H1 (cell line): ENCODE data around the gene DCP1A. TPM values are rescaled to one million over a fixed set of nuclear protein-coding genes. Genes with fewer than 3 reads are reported as not detected.

Experiments used
- CTCF ChIA-PET: fragments of 300-600 bp; sonication (Branson Sonifier 250); formaldehyde crosslinking; loops from one replicate; lab custom pipeline; 2021; ENCODE audit not compliant: partially characterized antibody; lab: Charles Lee
- POLR2A ChIA-PET: fragments of 300-600 bp; sonication (Branson Sonifier 250); formaldehyde crosslinking; loops from one replicate; lab custom pipeline; 2021; ENCODE audit warnings: inconsistent platforms; ENCODE audit not compliant: partially characterized antibody; lab: Charles Lee
- DNase-seq, 2 experiments: peaks; one replicate each; pipeline versions ENCODE4 v3.0.0 to v3.0.0-alpha.2; 2010 to 2022; ENCODE audit warnings: low spot score in 2 of 2, low read depth in 1 of 2, mixed read lengths in 1 of 2
- FAIRE-seq: peaks from 2 replicates; lab custom pipeline; 2011; peaks lifted over from hg19 to GRCh38; lab: Jason Lieb, UNC
- H2AFZ ChIP-seq: 2 replicates; pipeline ENCODE4 v1.8.1; 2012; ENCODE audit warnings: low read length, inconsistent platforms
- H2AK5ac ChIP-seq: 2 replicates; pipeline ENCODE4 v1.6.1; 2013; ENCODE audit warnings: low read depth, low read length
- H2BK120ac ChIP-seq: replicated peaks from 2 replicates; pipeline ENCODE3; 2013; ENCODE audit warnings: low read depth, low read length, inconsistent platforms
- H2BK12ac ChIP-seq: 2 replicates; pipeline ENCODE4 v1.6.1; 2013; ENCODE audit warnings: low read depth, low read length
- H2BK15ac ChIP-seq: 2 replicates; pipeline ENCODE4 v1.6.1; 2013; ENCODE audit warnings: low read length
- H2BK20ac ChIP-seq: 2 replicates; pipeline ENCODE4 v1.6.1; 2013; ENCODE audit warnings: low read length
- H2BK5ac ChIP-seq: 2 replicates; pipeline ENCODE4 v1.6.1; 2013; ENCODE audit warnings: low read depth, low read length
- H3K14ac ChIP-seq: 2 replicates; pipeline ENCODE4 v1.6.1; 2013; ENCODE audit warnings: inconsistent platforms; ENCODE audit not compliant: insufficient read length
- H3K18ac ChIP-seq: 2 replicates; pipeline ENCODE4 v1.6.1; 2013; ENCODE audit warnings: low read length; ENCODE audit errors: extremely low read depth
- H3K23ac ChIP-seq: 2 replicates; pipeline ENCODE4 v1.6.1; 2013; ENCODE audit warnings: inconsistent platforms; ENCODE audit not compliant: insufficient read length
- H3K23me2 ChIP-seq: 2 replicates; pipeline ENCODE4 v1.6.1; 2013; ENCODE audit warnings: low read depth, low read length
- H3K27ac ChIP-seq: 2 replicates; pipeline ENCODE4 v1.6.1; 2011; ENCODE audit warnings: low read depth, low read length, inconsistent platforms
- H3K27me3 ChIP-seq, 4 experiments: replicated peaks in 1 of 4; 1 replicate in 1 of 4; 2 replicates in 3 of 4; pipeline versions ENCODE4 v1.6.1 to v1.8.1; 2011 to 2013; ENCODE audit warnings: low read length in 3 of 4, mild to moderate bottlenecking in 3 of 4, inconsistent platforms in 2 of 4, mixed read lengths in 2 of 4, moderate library complexity in 1 of 4; ENCODE audit not compliant: control insufficient read depth in 3 of 4, insufficient read depth in 3 of 4; ENCODE audit errors: extremely low read depth in 1 of 4
- H3K36me3 ChIP-seq, 4 experiments: 2 replicates each; pipeline versions ENCODE4 v1.6.1 to v1.8.1; 2011 to 2013; ENCODE audit warnings: mild to moderate bottlenecking in 4 of 4, low read length in 3 of 4, moderate library complexity in 2 of 4, control low read depth in 1 of 4, inconsistent platforms in 1 of 4; ENCODE audit not compliant: insufficient read depth in 4 of 4, control insufficient read depth in 2 of 4
- H3K4ac ChIP-seq: replicated peaks from 2 replicates; pipeline ENCODE3; 2013; ENCODE audit warnings: low read length, low read depth, mixed read lengths, inconsistent platforms; ENCODE audit not compliant: insufficient read length
- H3K4me1 ChIP-seq, 4 experiments: replicated peaks in 1 of 4; 1 replicate in 1 of 4; 2 replicates in 3 of 4; pipeline versions ENCODE4 v1.6.1 to v1.8.1; 2011 to 2013; ENCODE audit warnings: low read length in 3 of 4, inconsistent platforms in 2 of 4, mixed read lengths in 1 of 4; ENCODE audit not compliant: insufficient read depth in 4 of 4, control insufficient read depth in 3 of 4
- H3K4me2 ChIP-seq, 2 experiments: 2 replicates each; pipeline versions ENCODE4 v1.6.1 to v1.8.1; 2011 to 2013; ENCODE audit warnings: low read depth in 2 of 2, low read length in 2 of 2, control low read depth in 1 of 2, inconsistent platforms in 1 of 2, mild to moderate bottlenecking in 1 of 2; ENCODE audit not compliant: insufficient read depth in 1 of 2
- H3K4me3 ChIP-seq, 4 experiments: fragments of 200-600, 300-600 bp in 1 of 4; sonication (generic), shearing (Covaris generic), sonication (Bioruptor Twin) in 1 of 4; 2 replicates each; pipeline versions ENCODE4 v1.5.1 to v1.8.1; 2011 to 2016; ENCODE audit warnings: low read length in 4 of 4, low read depth in 3 of 4, control low read depth in 2 of 4, inconsistent platforms in 2 of 4, mild to moderate bottlenecking in 2 of 4, mixed read lengths in 1 of 4, moderate library complexity in 1 of 4; ENCODE audit not compliant: insufficient read depth in 2 of 4; ENCODE audit errors: extremely low read depth in 1 of 4
- H3K56ac ChIP-seq: replicated peaks from 2 replicates; pipeline ENCODE3; 2013; ENCODE audit warnings: low read depth, mild to moderate bottlenecking, mixed read lengths, low read length, inconsistent platforms; ENCODE audit not compliant: insufficient read length
- H3K79me1 ChIP-seq: 2 replicates; pipeline ENCODE4 v1.6.1; 2013; ENCODE audit warnings: low read depth, low read length, control low read depth
- H3K79me2 ChIP-seq, 2 experiments: 2 replicates each; pipeline versions ENCODE4 v1.6.1 to v1.8.1; 2012 to 2013; ENCODE audit warnings: low read length in 2 of 2, mild to moderate bottlenecking in 2 of 2, inconsistent platforms in 1 of 2; ENCODE audit not compliant: insufficient read depth in 2 of 2, control insufficient read depth in 1 of 2
- H3K9ac ChIP-seq, 4 experiments: replicated peaks in 1 of 4; 1 replicate in 1 of 4; 2 replicates in 3 of 4; pipeline versions ENCODE4 v1.6.1 to v1.8.1; 2011 to 2013; ENCODE audit warnings: low read depth in 3 of 4, low read length in 3 of 4, control low read depth in 2 of 4, mild to moderate bottlenecking in 2 of 4, moderate library complexity in 2 of 4, inconsistent platforms in 1 of 4; ENCODE audit errors: extremely low read depth in 1 of 4
- H3K9me3 ChIP-seq, 2 experiments: 2 replicates each; pipeline versions ENCODE4 v1.6.1 to v1.8.1; 2012 to 2013; ENCODE audit warnings: mild to moderate bottlenecking in 2 of 2, moderate library complexity in 2 of 2, control low read depth in 1 of 2, inconsistent platforms in 1 of 2, low read depth in 1 of 2, low read length in 1 of 2, mixed read lengths in 1 of 2; ENCODE audit not compliant: insufficient read depth in 2 of 2
- H4K20me1 ChIP-seq, 2 experiments: replicated peaks in 1 of 2; 2 replicates each; pipeline versions ENCODE3 to v1.8.1; 2011 to 2013; ENCODE audit warnings: inconsistent platforms in 2 of 2, low read length in 2 of 2, mild to moderate bottlenecking in 1 of 2; ENCODE audit not compliant: insufficient read depth in 2 of 2, control insufficient read depth in 1 of 2
- H4K5ac ChIP-seq: 2 replicates; pipeline ENCODE4 v1.6.1; 2013; ENCODE audit warnings: low read length, low read depth, mixed read lengths, inconsistent platforms; ENCODE audit not compliant: insufficient read length
- H4K8ac ChIP-seq: 2 replicates; pipeline ENCODE4 v1.8.0; 2013; ENCODE audit warnings: mild to moderate bottlenecking, moderate library complexity, low read length, inconsistent platforms; ENCODE audit not compliant: insufficient read depth; ENCODE audit errors: extremely low read depth
- H4K91ac ChIP-seq: replicated peaks from 2 replicates; pipeline ENCODE3; 2013; ENCODE audit warnings: low read length, mixed read lengths, inconsistent platforms; ENCODE audit not compliant: insufficient read length
- NRF1 ChIP-seq: IDR thresholded peaks from 2 replicates; pipeline ENCODE4 v1.6.1; 2011; ENCODE audit warnings: mild to moderate bottlenecking, low read depth, low read length, improper control_type of control experiment
- RNF2 ChIP-seq: fragments of 200-900, 300-1000 bp; sonication (generic); IDR thresholded peaks from 2 replicates; pipeline ENCODE4 v1.7.1; 2016; ENCODE audit warnings: borderline replicate concordance, low read depth, mild to moderate bottlenecking, antibody characterized with exemption, low read length; ENCODE audit not compliant: poor library complexity, severe bottlenecking; ENCODE audit errors: missing control alignments
- SP1 ChIP-seq: IDR thresholded peaks from 2 replicates; pipeline ENCODE4 v1.6.1; 2011; ENCODE audit warnings: low read depth, low read length
- TEAD4 ChIP-seq: IDR thresholded peaks from 2 replicates; pipeline ENCODE4 v1.6.1; 2012; ENCODE audit warnings: low read depth, low read length, inconsistent platforms, mixed read lengths
- YY1 ChIP-seq: IDR thresholded peaks from 2 replicates; pipeline ENCODE4 v1.6.1; 2011; ENCODE audit warnings: low read depth, mild to moderate bottlenecking, low read length
- WGBS, 2 experiments: shearing (Covaris generic) in 1 of 2; methylation state at CpG; one replicate each; pipeline versions ENCODE4 v1.1.6 to v1.1.7; 2013 to 2015; ENCODE audit warnings: low lambda C conversion rate in 2 of 2, mixed read lengths in 2 of 2, inconsistent platforms in 1 of 2, low coverage in 1 of 2, missing lambda C conversion rate in 1 of 2; ENCODE audit not compliant: insufficient replicate concordance in 2 of 2, insufficient coverage in 1 of 2, insufficient read length in 1 of 2; ENCODE audit errors: extremely low coverage in 1 of 2, missing lambda C conversion rate in 1 of 2; 5-methylcytosine and 5-hydroxymethylcytosine counted together
- polyA plus RNA-seq, 7 experiments: library from polyadenylated mRNA; depleted of rRNA in 3 of 7; stranded (reverse) in 5 of 7; unstranded in 2 of 7; fragments of >200 nt in 5 of 7; fragments of 200-250 nt in 2 of 7; gene quantifications; 1 replicate in 5 of 7; 2 replicates in 1 of 7; 4 replicates in 1 of 7; pipeline versions ENCODE4 v1.2.1 to v1.2.3, GENCODE V29; 2011 to 2013; ENCODE audit warnings: missing spikeins in 2 of 7, mixed read lengths in 2 of 7
- total RNA-seq: library from RNA; stranded (reverse); fragmentation: NEBNext Ultra II Directional; extraction: Animal tissue kit (Norgen Biotek cat#: 25700); gene quantifications from 2 replicates; pipeline ENCODE4 v1.2.1, GENCODE V29; 2021

DCP1A gene
- total and polyA plus RNA-seq, 2 of the 8 experiments (the other 6 are each of a cell fraction or from before 2014, with no cell fraction given) = 13.2 to 15.9 TPM

DNA sequence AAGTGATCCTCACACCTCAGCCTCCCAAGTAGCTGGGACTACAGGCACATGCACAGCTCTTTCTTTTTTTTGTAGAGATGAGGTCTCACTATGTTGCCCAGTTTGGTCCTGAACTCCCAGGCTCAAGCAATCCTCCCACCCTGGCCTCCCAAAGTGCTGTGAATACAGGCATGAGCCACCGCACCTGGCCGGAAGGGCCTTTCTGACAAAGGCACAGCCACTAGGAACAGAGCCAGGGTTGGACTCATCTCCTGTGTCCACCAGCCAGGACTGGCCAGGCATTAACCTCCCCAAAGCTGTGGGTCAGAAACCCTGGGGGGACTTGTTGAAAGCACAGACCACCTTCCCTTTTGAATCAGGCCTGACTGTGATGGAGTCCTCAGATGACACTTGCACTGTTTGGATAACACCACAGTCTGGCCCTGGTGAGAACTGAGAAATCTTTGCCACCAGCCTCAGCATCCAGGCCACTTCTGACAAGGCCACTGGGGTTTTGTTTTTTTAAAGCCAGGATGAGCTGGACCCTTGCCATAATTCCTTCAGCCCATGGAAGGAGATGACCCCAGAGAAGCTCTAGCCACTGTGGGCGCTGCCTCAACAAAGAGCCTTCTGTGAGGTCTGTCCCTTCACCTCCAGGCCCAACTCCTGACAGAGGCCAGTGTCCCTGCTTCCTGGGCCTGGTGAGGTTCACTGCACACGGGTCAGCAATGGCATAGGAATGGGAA is 96.3 kb downstream of the DCP1A start:
- no peak overlapping the region; a peak in 1 of 8 replicates for H3K4me3 ChIP-seq
- H4K8ac ChIP-seq = no peak overlapping the region
- peak overlapping the region; percentile 55 to 98 for H3K4me2 ChIP-seq
- no peak overlapping the region for H3K56ac ChIP-seq
- H2BK12ac ChIP-seq = peak overlapping the region; percentile 41; the same call in 1 of the 2 replicates
- ChIA-PET CTCF (interaction anchor here (1.4 to 10.6 kb wide), 6 partner anchors 13 to 51 kb away, joined by 3 to 64 read pairs (median 7); no protein-coding TSS in a partner anchor), POLR2A (interaction anchor here (0.6 to 20.5 kb wide), 5 partner anchors 19 to 74 kb away, joined by 3 to 449 read pairs (median 12); no protein-coding TSS in a partner anchor)
- H3K27me3 ChIP-seq = no peaks in the 10 kb centered on the region; a peak in 1 of 7 replicates
- H3K36me3 ChIP-seq = peaks cover 0 to 11% (median 0%) of the 10 kb centered on the region in 4 experiments; a peak in 1 of 8 replicates
- H3K23me2 ChIP-seq = peaks cover 18% of the 10 kb centered on the region
- H3K79me1 ChIP-seq = peaks cover 19% of the 10 kb centered on the region
- H2BK120ac ChIP-seq = no peak overlapping the region
- WGBS, 2 experiments = 92% methylated on average over 4 of the region's 4 CpGs; no CpG with 5 or more reads in 1 of the 2 experiments
- H2BK5ac ChIP-seq = peak overlapping the region; percentile 64
- no peak for DNase-seq
- FAIRE-seq = no peak
- no peak overlapping the region for H2AFZ ChIP-seq
- no peaks in the 10 kb centered on the region for H3K9me3 ChIP-seq
- peaks cover 43 to 48% of the 10 kb centered on the region in 2 experiments for H4K20me1 ChIP-seq
- H3K27ac ChIP-seq = peak overlapping the region; percentile 30; the same call in 1 of the 2 replicates
- H2AK5ac ChIP-seq = 0 out of 2 replicates have a peak overlapping the region, but pooled peaks have one; percentile 11
- TF ChIP-seq SP1 = no peak
- TF ChIP-seq RNF2 = no peak
- TF ChIP-seq TEAD4 = no peak
- no peak for TF ChIP-seq YY1
- no peak for TF ChIP-seq NRF1
- H3K79me2 ChIP-seq = peaks cover 70 to 98% of the 10 kb centered on the region in 2 experiments
- 0 out of 2 replicates have a peak overlapping the region, but pooled peaks have one; percentile 34 for H2BK20ac ChIP-seq
- H4K5ac ChIP-seq = peak overlapping the region; percentile 6
- H3K4me1 ChIP-seq = peaks cover 18 to 37% (median 24%) of the 10 kb centered on the region in 4 experiments
- no peak overlapping the region for H3K14ac ChIP-seq
- no peak overlapping the region for H3K4ac ChIP-seq
- H2BK15ac ChIP-seq = no peak overlapping the region
- peak overlapping the region; percentile 69 for H4K91ac ChIP-seq
- H3K9ac ChIP-seq = no peak overlapping the region
- H3K18ac ChIP-seq = peak overlapping the region; percentile 53; the same call in 1 of the 2 replicates
- H3K23ac ChIP-seq = no peak overlapping the region
